IPS-18a (cell line): ENCODE results near the gene SIGLEC1.

Experiments
- H3K27ac ChIP-seq: one replicate; pipeline ENCODE4 v1.5.1; 2013; ENCODE audit warnings: low read length
- H3K27me3 ChIP-seq: one replicate; pipeline ENCODE4 v1.6.1; 2013; ENCODE audit warnings: mild to moderate bottlenecking, low read length; ENCODE audit not compliant: control insufficient read depth, insufficient read depth
- H3K36me3 ChIP-seq: one replicate; pipeline ENCODE4 v1.6.1; 2013; ENCODE audit warnings: low read depth, low read length; ENCODE audit not compliant: control insufficient read depth
- H3K4me1 ChIP-seq: one replicate; pipeline ENCODE4 v1.6.1; 2013; ENCODE audit warnings: low read depth, low read length; ENCODE audit not compliant: control insufficient read depth
- H3K4me3 ChIP-seq: one replicate; pipeline ENCODE4 v1.5.1; 2013; ENCODE audit warnings: low read length
- H3K9ac ChIP-seq: one replicate; pipeline ENCODE4 v1.6.1; 2013; ENCODE audit warnings: mild to moderate bottlenecking, low read length, moderate library complexity
- H3K9me3 ChIP-seq: one replicate; pipeline ENCODE4 v1.6.1; 2013; ENCODE audit warnings: low read depth, low read length; ENCODE audit not compliant: control insufficient read depth

SIGLEC1 gene

DNA sequence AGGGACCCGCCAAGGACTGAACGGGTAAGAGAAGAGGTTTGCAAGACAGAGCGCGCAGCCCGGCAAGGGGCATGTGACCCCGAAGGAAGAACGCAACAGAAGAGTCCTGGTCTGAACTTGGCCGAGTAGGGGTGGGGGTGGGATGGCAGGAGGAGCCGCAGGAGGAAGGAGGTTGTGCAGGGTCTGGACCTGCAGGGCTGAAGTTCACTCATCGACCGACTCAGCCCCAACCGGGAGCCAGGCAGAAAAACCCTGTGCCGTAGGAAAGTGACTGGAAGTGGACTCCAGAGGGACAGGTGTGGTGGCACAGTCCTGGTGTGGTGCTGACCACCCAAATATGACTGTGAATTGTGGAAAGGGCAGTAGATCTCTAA, 40.0 kb upstream of the SIGLEC1 start:
- H3K9ac ChIP-seq = no peak overlapping the region
- no peak overlapping the region for H3K27ac ChIP-seq
- no peaks in the 10 kb centered on the region for H3K9me3 ChIP-seq
- H3K27me3 ChIP-seq = peaks cover 52% of the 10 kb centered on the region
- H3K36me3 ChIP-seq = peaks cover 3% of the 10 kb centered on the region
- H3K4me3 ChIP-seq = peak overlapping the region; percentile 50
- H3K4me1 ChIP-seq = peaks cover 8% of the 10 kb centered on the region

DNA sequence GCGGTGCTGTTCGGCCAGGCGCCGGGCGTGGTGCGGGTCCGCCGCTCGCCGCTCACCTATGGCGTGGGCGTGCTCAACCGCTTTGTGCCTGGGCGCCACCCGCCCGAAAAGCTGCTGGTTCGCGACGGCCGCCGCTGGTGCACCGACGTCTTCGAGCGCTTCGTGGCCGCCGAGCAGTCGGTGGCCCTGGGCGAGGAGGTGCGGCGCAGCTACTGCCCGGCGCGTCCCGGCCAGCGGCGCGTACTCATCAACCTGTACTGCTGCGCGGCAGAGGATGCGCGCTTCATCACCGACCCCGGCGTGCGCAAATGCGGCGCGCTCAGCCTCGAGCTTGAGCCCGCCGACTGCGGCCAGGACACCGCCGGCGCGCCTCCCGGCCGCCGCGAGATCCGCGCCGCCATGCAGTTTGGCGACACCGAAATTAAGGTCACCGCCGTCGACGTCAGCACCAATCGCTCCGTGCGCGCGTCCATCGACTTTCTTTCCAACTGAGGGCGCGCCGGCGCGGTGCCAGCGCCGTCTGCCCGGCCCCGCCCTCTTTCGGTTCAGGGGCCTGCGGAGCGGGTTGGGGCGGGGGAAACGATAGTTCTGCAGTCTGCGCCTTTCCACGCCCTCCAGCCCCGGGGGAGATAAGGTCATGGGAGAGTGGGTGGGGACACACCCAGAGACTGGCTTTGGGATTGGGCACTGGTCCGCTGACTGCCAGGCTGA, 39.4 kb upstream of the SIGLEC1 start:
- Histone ChIP-seq H3K27me3 (peaks cover 55% of the 10 kb centered on the region), H3K9ac (no peak overlapping the region), H3K4me1 (peaks cover 8% of the 10 kb centered on the region), H3K27ac (no peak overlapping the region), H3K9me3 (no peaks in the 10 kb centered on the region), H3K4me3 (peak overlapping the region; percentile 50), H3K36me3 (peaks cover 3% of the 10 kb centered on the region)

DNA sequence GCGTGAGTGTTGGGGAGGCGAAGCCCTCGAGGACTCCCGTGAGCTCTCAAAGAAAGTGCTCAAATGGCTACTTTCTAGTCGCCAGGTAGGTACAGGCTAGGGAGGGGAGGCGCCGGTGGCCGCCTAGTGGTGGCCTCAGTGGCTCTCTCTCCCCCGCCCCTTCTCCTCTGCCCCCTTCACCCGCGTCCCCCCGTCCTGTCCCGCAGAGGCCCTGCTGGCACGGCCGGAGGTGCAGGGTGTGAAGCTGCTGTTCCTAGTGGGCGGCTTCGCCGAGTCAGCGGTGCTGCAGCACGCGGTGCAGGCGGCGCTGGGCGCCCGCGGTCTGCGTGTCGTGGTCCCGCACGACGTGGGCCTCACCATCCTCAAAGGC, 38.9 kb upstream of the SIGLEC1 start:
- Histone ChIP-seq H3K27ac (no peak overlapping the region), H3K27me3 (peaks cover 55% of the 10 kb centered on the region), H3K9ac (no peak overlapping the region), H3K36me3 (peaks cover 3% of the 10 kb centered on the region), H3K4me1 (peaks cover 8% of the 10 kb centered on the region), H3K9me3 (no peaks in the 10 kb centered on the region), H3K4me3 (peak overlapping the region; percentile 50)

DNA sequence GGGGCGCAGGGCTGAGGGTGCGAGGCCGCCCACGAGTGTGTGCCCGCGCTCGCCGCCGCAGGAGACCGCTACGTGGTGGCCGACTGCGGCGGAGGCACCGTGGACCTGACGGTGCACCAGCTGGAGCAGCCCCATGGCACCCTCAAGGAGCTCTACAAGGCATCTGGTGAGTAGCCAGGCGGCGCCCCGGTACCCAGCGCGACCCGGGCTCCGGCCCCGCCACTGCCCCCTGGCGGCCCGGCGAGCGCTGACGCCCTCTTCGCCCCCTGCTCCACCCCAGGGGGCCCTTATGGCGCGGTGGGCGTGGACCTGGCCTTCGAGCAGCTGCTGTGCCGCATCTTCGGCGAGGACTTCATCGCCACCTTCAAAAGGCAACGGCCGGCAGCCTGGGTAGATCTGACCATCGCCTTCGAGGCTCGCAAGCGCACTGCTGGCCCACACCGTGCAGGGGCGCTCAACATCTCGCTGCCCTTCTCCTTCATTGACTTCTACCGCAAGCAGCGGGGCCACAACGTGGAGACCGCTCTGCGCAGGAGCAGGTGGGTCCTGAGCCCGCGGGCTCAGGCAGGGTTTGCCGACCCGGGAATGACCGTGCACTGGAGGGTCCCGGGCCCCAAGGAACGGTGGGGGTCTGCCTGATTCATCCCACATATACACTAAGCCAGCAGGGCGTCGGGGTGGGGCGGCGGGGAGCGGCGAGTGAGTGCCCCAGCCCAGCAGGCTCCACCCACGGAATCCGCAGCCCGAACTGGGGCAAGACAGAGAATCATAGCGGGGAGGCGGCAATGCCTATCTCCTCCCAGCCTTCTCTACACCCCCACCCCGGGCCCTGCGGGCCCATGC, 37.5 kb upstream of the SIGLEC1 start:
- Histone ChIP-seq H3K4me3 (peak overlapping the region; percentile 49), H3K9ac (no peak overlapping the region), H3K4me1 (peaks cover 8% of the 10 kb centered on the region), H3K27ac (no peak overlapping the region), H3K9me3 (no peaks in the 10 kb centered on the region), H3K36me3 (peaks cover under 1% of the 10 kb centered on the region), H3K27me3 (peaks cover 63% of the 10 kb centered on the region)

DNA sequence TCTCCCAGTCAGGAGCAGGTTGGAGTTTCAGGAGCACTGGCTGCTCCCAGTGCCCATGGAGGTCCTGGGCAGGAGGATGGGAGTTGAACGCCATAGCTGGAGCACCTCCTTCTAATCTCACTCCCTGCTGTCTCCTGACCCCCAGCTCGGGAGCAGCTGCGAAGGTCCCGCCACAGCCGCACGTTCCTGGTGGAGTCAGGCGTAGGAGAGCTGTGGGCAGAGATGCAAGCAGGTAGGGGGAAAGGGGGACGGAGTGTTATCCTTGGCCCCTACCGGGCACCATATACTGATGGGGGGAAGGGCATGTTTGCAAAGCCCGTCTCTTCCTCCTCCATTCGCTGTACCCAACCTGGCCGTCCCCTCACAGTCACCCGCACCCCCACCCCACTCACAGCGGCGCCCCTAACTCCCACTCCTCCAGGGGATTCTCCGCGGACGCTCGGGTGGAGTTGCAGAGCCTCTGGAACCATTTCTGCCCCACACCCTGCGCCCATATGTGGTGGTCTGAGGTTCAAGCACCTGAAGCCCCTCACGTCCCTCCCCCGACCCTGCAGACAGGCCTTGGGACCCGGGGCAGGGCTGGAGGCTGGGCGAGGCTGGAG, 36.8 kb upstream of the SIGLEC1 start:
- H3K9ac ChIP-seq = no peak overlapping the region

DNA sequence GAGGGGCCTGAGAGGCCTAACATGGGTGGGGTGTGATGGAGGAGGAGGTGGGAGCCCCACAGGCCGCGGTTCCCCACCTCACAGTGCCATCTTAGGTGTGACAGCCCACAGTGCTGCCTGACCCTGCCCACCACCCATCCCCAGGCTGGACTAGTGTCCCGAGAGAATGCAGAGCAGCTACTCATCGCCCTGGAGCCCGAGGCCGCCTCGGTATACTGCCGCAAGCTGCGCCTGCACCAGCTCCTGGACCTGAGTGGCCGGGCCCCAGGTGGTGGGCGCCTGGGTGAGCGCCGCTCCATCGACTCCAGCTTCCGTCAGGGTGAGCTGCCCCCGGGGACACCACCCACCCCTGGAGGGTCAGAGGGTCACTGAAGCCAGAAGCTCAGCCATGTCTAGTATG, 35.7 kb upstream of the SIGLEC1 start:
- H3K9ac ChIP-seq = no peak overlapping the region
- no peaks in the 10 kb centered on the region for H3K9me3 ChIP-seq
- H3K4me1 ChIP-seq = peaks cover 8% of the 10 kb centered on the region
- no peak overlapping the region for H3K4me3 ChIP-seq
- peaks cover 63% of the 10 kb centered on the region for H3K27me3 ChIP-seq
- H3K27ac ChIP-seq = no peak overlapping the region
- no peaks in the 10 kb centered on the region for H3K36me3 ChIP-seq

More for the DNA sequence above, 36.8 kb upstream of the SIGLEC1 start:
- no peaks in the 10 kb centered on the region for H3K9me3 ChIP-seq
- H3K27me3 ChIP-seq = peaks cover 63% of the 10 kb centered on the region
- peak overlapping the region; percentile 49 for H3K4me3 ChIP-seq
- peaks cover 8% of the 10 kb centered on the region for H3K4me1 ChIP-seq
- H3K27ac ChIP-seq = no peak overlapping the region
- no peaks in the 10 kb centered on the region for H3K36me3 ChIP-seq

DNA sequence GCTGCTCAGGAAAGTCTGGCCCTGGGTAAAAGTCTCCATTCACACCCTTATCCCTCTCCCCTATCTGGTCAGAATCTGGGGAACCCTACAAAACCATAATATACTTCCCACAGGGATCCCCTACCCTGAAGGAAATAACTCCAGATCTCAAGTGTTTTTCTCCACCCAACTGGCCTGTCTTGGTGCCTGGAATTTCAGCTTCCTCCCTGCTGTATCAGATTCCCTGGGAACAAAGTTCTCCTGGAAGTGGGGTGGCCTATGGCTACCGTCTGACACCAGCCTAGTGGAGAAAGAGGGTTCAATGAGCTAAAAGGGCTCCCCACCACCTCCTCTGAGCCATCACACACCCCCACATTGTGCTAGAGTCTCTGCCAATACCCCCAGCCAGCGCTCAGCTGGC, 35.1 kb upstream of the SIGLEC1 start:
- Histone ChIP-seq H3K4me3 (no peak overlapping the region), H3K4me1 (peaks cover 3% of the 10 kb centered on the region), H3K9me3 (no peaks in the 10 kb centered on the region), H3K9ac (no peak overlapping the region), H3K27me3 (peaks cover 58% of the 10 kb centered on the region), H3K36me3 (no peaks in the 10 kb centered on the region), H3K27ac (no peak overlapping the region)

DNA sequence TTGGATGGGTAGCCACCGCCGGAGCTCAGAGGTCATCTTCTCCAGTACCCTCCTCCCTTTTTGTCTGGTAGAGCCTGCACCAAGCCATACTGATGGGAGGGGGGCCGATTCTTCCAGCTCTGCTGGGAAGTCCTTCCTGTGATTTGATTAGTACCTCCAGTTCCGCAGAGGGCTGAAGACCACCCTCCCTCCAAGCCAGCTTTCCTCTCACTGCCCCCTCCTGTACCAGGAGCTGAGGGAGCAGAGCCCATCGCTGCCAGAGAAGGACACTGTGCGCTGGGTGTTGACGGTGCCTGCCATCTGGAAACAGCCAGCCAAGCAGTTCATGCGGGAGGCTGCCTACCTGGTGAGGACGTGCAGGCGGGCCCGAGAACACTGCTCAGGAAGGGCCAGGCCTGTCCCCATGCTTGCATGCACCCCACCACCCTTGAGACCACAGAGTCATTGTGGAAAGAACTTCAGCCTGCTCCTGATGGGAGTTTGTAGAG, 33.3 kb upstream of the SIGLEC1 start:
- H3K4me3 ChIP-seq = peak overlapping the region; percentile 63
- H3K27ac ChIP-seq = no peak overlapping the region
- no peaks in the 10 kb centered on the region for H3K36me3 ChIP-seq
- H3K9me3 ChIP-seq = no peaks in the 10 kb centered on the region
- peaks cover 6% of the 10 kb centered on the region for H3K4me1 ChIP-seq
- H3K27me3 ChIP-seq = peaks cover 41% of the 10 kb centered on the region
- H3K9ac ChIP-seq = no peak overlapping the region

DNA sequence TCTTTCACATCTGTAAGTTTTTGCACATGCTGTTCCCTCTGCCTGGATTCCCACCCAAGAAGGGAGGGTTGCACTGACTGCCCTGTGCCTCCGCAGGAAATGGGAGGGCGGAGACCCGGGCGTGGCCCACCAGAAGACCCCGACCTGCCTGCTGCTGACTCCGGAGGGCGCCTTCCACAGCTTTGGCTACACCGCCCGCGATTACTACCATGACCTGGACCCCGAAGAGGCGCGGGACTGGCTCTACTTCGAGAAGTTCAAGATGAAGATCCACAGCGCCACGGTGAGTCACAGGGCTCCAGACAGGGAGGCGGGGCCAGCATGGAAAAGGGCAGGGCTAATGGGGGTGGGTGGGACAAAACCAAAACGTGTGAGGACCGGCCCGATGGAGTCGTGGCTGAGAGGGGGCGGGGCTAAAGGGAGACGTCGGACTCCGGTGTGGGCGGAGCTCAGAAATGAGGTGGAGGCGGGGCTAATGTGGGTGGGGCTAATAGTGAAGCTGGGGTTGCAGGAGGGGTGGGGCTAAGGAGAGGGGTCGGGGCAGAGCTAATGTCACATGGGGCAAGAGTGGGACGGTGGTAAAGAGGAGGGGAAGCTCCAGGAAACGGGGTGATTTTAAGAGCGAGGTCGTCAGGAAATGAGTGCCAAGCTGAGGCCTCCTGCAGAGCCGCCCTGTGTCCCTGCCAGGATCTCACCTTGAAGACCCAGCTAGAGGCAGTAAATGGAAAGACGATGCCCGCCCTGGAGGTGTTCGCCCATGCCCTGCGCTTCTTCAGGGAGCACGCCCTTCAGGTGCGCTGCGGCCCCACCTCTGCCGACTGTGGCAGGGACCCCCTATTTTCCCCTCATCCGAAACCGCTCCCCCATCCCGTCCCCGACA, 32.6 kb upstream of the SIGLEC1 start:
- Histone ChIP-seq H3K27me3 (peaks cover 35% of the 10 kb centered on the region), H3K27ac (no peak overlapping the region), H3K9ac (no peak overlapping the region), H3K4me1 (peaks cover 6% of the 10 kb centered on the region), H3K36me3 (no peaks in the 10 kb centered on the region), H3K4me3 (peak overlapping the region; percentile 63), H3K9me3 (no peaks in the 10 kb centered on the region)

DNA sequence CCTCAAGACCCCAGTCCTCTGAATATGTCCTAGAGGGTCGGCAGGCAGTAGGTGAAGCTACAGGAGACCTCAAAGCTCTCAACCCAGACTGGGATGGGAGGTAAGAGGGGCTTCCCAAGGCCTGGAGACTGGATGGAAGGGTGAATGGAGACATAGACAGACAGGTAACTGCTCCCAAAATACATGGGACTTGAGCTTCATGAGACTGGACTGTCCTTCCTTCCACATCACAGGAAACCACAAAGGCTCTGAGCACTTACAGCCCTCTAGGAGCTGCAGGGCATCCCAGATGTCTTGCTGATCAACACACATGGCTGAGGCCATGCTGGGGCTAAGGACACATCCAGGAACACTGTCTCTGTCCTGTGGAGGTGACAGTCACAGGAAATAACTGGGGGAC, 31.6 kb upstream of the SIGLEC1 start:
- H3K9ac ChIP-seq = no peak overlapping the region
- H3K27me3 ChIP-seq = peaks cover 25% of the 10 kb centered on the region
- no peaks in the 10 kb centered on the region for H3K9me3 ChIP-seq
- H3K36me3 ChIP-seq = no peaks in the 10 kb centered on the region
- no peak overlapping the region for H3K27ac ChIP-seq
- H3K4me1 ChIP-seq = peaks cover 13% of the 10 kb centered on the region
- no peak overlapping the region for H3K4me3 ChIP-seq

DNA sequence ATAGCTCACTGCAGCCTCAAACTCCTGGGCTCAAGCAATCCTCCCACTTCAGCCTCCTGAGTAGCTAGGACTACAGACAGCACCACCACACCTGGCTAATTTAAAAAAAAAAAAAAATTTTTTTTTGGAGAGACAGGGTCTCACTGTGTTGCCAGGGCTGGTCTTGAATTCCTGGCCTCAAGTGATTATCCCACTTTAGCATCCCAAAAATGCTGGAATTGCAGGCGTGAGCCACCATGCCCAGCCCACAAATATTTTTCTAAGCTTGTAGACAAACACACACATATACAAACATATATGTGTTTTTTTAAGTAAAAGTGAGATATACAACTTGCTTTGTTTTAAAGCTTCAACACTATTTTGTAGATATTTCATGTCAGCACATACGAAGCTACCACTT, 30.9 kb upstream of the SIGLEC1 start:
- H3K9me3 ChIP-seq = no peaks in the 10 kb centered on the region
- H3K27ac ChIP-seq = no peak overlapping the region
- H3K9ac ChIP-seq = no peak overlapping the region
- no peaks in the 10 kb centered on the region for H3K36me3 ChIP-seq
- peaks cover 18% of the 10 kb centered on the region for H3K27me3 ChIP-seq
- H3K4me3 ChIP-seq = no peak overlapping the region
- peaks cover 13% of the 10 kb centered on the region for H3K4me1 ChIP-seq
